Measurements from ENCODE around the gene HOOK2. TPM values are rescaled to one million over a fixed set of nuclear protein-coding genes. Genes with fewer than 3 reads are reported as not detected.

The HOOK2 gene
- total and polyA plus RNA-seq, 9 of the 15 experiments (the other 6 are each of a cell fraction or from before 2014, with no cell fraction given): 1.3 to 17.2 (median 9.9) TPM

- TF ChIP-seq REST (IDR thresholded peaks at IDR 0.05; ENCODE audit: borderline replicate concordance) (peak; percentile 33; the same call in 1 of the 2 replicates), REST (CRISPR knock-in tag; IDR thresholded peaks at IDR 0.05; ENCODE audit: low read depth) (no peak), ERF (CRISPR knock-in tag; IDR thresholded peaks at IDR 0.05) (0 out of 2 replicates have a peak, but pooled peaks have one; percentile 31), FOXP4 (CRISPR knock-in tag; IDR thresholded peaks at IDR 0.05; ENCODE audit: borderline replicate concordance) (peak; percentile 54; the same call in 1 of the 2 replicates), MCM7 (IDR thresholded peaks at IDR 0.05) (no peak), ARNT (IDR thresholded peaks at IDR 0.05) (peak in 1 of 2 experiments; percentile 83; a peak in 1 of 4 replicates), E2F3 (CRISPR knock-in tag; IDR thresholded peaks at IDR 0.05) (no peak), MYC (IDR thresholded peaks at IDR 0.05; ENCODE audit: low read depth, low read length) (peak; percentile 94), MYC (CRISPR knock-in tag; IDR thresholded peaks at IDR 0.05; ENCODE audit: borderline replicate concordance, low read depth) (no peak), TEAD1 (CRISPR knock-in tag; IDR thresholded peaks at IDR 0.05) (peak; percentile 57 to 62; a peak in 2 of 4 replicates), ZKSCAN1 (IDR thresholded peaks at IDR 0.05; ENCODE audit: low read depth, low read length) (peak; percentile 66; the same call in 1 of the 2 replicates), MNT (conservative IDR thresholded peaks at IDR 0.05) (peak; percentile 82 to 91), NR0B1 (IDR thresholded peaks at IDR 0.05; ENCODE audit: partially characterized antibody) (no peak), NFIC (IDR thresholded peaks at IDR 0.05) (peak; percentile 88), MBD2 (IDR thresholded peaks at IDR 0.05; ENCODE audit: borderline replicate concordance, low read depth) (peak; percentile 62), HNRNPK (IDR thresholded peaks at IDR 0.05; ENCODE audit: low read depth, low read length, poor library complexity, severe bottlenecking) (no peak)
Observed at GRCh38 chr19:12784394-12784870, 9.1 kb upstream of the HOOK2 start (continued).
